Measurements from ENCODE around the gene PDCD1.
"Not testable (repeated sequence)": the region's sequence is repeated elsewhere in the genome, so short reads cannot be mapped to it uniquely, and the experiment has no call there.

PDCD1 gene

GRCh38 chr2:241822264-241822623, 36.5 kb downstream of the PDCD1 start:
- DNase-seq: no peak

DNA sequence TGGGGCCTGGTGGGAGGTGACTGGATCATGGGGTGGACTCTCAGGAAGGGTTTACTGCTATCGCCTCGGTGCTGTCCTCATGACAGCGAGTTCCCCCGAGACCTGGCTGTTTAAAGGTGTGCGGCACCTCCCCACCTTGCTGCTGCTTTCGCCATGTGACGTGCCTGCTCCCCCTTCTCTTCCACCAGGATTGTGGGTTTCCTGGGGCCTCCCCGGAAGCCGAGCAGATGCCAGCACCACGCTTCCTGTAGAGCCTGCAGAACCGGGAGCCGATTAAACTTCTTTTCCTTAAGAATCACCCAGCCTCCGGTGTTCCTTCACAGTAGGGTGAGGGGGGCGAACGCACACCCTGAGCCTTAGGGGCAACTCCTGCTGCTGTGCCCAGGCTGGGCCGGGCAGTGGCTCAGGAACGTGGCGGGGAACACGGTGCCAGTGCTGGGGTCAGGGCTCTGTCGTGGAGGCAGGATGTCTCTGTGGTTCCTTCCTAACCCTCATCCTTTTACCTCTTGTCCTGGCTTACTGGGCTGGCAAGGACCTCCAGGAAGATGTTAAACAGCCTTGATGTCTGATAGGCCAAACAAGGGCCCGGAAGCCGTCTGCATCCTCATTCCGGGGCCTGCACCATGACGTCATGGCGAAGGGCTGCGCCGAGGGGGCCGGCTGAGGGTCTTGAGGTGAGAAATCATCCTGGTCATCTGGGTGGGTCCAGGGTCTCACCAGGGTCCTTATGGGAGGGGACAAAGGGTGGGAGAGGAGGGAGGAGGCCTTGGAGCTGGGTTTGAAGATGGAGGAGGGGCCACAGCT, 37.0 kb downstream of the PDCD1 start:
- DNase-seq: no peak

GRCh38 chr2:241820625-241821384, 37.9 kb downstream of the PDCD1 start:
- DNase-seq: no peak

- DNase-seq: not testable (repeated sequence)
These were observed 38.6 kb downstream of the PDCD1 start for GRCh38 chr2:241819947-241820624.

DNA sequence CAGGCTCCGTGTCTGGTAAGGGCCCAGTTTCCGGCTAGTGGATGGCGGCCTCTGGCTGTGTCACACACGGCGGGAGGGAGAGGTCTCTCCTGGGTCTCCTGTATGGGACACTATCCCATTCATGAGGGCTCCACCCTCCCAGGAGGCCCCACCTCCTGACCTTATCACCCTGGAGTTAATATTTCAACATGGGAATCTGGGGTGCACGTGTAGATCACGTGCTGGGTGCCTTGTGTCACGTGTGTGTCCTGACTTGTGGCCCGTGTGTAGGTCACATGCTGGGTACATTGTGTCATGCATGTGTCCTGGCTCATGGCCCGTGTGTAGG, 39.8 kb downstream of the PDCD1 start:
- DNase-seq: no peak

GRCh38 chr2:241818229-241818942, 40.3 kb downstream of the PDCD1 start:
- DNase-seq: no peak

GRCh38 chr2:241817821-241818215, 40.9 kb downstream of the PDCD1 start:
- not testable (repeated sequence) for DNase-seq

GRCh38 chr2:241817126-241817820, 41.4 kb downstream of the PDCD1 start:
- DNase-seq: no peak

DNA sequence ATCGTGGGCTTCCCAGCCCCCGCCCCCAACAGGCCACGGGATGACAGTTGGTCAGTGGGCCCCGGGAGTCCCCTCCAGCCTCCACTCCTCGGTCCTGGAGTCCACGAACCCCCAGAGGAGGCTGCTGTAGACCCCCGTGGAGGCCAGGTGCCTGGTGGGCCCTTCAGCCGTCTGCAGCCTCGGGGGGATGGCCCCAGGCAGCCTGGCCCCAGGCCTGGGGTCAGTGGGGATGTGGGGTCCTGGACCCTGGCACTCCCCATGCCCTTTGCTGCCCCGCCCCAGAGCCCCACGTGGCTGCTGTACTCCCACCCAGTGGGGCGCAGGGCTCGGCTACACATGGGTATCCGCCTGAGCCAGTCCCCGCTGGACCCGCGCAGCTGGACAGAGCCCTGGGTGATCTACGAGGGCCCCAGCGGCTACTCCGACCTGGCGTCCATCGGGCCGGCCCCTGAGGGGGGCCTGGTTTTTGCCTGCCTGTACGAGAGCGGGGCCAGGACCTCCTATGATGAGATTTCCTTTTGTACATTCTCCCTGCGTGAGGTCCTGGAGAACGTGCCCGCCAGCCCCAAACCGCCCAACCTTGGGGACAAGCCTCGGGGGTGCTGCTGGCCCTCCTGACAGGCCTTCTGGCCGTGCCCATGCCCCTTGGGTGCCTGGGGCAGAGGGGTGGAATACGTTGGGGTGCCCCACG, 42.1 kb downstream of the PDCD1 start:
- DNase-seq: no peak

DNA sequence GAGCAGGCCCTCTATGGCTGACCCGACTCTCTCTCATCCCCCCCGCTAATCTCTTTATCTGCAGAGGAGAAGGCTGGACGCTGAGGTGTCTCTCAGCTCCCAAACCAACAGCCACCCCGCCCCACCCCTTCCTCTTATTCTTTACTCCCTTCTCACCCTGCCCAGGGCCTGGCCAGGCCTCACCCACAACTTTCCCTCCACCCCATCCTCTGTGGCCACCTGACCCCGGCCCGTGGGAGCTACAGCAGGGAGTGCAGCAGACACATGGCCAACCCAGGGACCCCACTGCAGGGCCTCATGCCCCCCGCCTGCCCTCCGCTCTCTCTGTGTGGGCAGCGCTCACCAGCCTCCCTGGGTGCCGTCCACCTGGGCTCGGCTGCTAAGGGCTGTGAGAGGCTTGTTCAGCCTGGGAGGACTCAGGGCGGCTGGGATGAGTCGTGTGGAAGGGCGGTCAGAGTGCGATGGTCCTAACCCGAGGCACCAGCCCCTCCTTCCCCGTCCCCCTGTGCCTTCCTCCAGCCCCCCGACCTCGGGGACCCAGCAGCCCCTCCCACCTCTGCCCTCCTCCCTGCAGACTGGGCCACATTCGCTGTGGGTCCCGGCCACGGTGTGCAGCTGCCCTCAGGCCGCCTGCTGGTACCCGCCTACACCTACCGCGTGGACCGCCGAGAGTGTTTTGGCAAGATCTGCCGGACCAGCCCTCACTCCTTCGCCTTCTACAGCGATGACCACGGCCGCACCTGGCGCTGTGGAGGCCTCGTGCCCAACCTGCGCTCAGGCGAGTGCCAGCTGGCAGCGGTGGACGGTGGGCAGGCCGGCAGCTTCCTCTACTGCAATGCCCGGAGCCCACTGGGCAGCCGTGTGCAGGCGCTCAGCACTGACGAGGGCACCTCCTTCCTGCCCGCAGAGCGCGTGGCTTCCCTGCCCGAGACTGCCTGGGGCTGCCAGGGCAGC, 42.9 kb downstream of the PDCD1 start:
- no peak for DNase-seq

GRCh38 chr2:241814643-241815476, 43.8 kb downstream of the PDCD1 start:
- DNase-seq: no peak

- no peak for DNase-seq
These were observed 44.4 kb downstream of the PDCD1 start for GRCh38 chr2:241814393-241814642.

DNA sequence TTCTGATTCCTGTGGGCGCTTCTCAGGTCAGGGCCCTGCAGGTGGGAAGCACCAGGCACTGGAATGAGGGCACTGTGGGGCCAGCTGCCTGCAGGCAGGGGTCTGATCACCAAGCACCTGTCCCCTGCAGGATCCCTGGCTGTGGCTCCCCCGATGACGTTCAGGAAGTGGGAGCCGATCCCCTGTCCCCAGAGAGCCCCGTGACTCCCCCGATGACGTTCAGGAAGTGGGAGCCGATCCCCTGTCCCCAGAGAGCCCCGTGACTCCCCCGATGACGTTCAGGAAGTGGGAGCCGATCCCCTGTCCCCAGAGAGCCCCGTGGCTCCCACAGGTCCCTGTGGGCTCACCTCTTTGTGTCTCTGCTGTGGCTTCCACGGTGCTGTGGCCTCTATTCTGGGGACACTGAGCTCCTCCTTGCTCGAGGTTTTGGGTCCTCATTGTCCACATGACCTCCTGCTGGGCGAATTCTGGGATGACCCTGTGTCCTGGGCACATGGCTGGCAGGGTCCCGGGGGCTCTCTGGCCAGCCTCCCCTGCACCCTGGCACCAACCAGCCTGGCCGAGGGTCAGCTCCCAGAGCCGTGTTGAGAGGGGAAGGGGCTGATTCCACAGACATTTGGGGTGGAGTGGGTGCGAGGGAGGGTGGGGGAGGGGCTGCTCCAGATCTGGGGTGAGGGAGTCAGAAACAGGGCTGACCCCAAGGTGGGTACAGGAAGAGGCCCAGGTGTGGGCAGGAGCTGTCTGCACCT, 44.9 kb downstream of the PDCD1 start:
- DNase-seq: no peak

DNA sequence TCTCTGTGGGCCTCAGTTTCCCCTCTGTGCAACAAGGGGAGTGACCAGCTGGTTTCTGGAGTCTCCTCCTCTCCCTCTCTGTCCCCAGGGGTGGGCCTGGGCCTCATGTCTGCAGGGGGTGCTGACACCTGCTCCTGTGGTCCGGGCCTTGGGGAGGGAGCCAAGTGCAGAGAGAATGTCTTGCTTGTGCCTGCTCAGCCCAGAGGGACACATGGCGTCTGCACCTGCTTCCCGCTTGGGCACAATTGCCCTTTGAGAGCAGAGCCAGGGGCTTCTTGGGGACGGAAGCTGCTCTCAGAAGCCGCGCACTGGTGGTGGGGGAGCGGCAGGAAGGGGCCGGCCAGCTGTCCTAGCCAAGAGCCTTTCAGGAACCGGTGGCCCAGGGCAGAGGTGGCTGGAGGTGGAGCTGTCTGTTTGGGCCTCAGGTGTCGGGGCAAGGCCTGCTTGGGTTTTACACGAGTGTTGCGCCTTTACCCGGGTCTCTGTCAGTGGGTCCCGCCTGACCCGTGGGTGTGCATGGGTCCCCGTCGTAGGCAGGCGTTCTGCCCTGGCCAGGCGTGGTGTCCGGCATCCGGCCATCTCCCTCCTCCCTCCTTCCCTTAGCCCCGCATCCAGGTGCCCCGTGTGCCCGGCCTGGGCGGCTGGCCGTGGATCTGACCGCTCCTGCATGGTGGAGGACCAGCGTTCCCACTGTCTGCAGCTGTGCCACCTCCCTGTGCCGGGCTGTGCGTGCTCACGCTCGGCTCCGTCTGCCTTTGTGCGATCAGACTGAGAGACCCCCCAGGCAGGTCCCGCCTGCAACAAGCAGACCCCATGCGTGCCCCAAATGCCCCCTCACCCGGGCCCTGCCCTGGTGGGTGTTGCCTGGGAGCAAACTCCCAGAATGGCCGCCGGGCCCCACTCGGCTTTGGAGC, 45.7 kb downstream of the PDCD1 start:
- DNase-seq: no peak

DNA sequence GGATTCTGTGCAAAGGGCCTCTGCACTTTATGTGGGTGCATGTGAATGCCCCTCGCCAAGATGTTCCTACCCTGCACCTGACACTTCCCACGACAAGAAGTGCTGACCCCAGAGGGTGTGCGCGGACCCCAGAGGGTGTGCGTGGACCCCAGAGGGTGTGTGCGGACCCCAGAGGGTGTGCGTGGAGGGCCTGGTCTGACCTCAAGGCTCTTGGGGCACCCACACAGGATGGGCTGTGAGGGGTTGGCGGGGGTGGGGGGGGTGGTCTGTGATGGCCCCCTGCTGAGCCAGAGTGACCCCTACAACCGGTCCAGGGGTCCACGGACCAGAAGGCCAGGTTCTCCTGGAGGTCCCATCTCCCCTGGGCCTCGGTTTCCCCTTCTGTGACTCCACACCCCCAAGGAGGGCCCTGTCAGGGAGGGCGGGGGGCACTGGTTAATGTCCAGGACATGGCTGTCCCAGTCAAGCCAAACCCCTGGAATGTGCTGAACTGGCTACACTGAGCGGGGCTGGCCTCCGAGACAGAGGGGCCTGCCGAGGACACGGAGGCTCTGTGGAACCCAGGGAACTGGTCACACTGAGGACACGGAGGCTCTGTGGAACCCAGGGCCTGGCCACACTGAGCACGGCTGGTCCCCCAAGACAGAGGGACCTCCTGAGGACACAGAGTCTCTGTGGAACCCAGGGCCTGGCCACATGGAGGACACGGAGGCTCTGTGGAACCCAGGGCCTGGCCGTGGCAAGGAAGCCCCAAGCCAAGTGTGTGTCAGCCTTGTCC, 46.6 kb downstream of the PDCD1 start:
- no peak for DNase-seq

- DNase-seq: no peak
These were observed 47.3 kb downstream of the PDCD1 start for GRCh38 chr2:241811201-241811951.
